Activated CD8-positive, alpha-beta memory T cell treated with anti-CD3 and anti-CD28 coated beads, Interleukin-2, amount 10 ng/mL, durations not matched to agents 7 days and 5 days (primary cell): ENCODE measurements around the gene FOSL2. TPM values are rescaled to one million over a fixed set of nuclear protein-coding genes. Genes with fewer than 3 reads are reported as not detected.

Experiments used
- ATAC-seq: fragments of 150-1000 bp; cut with Tn5 transposase; one replicate; pipeline ENCODE4 v1.10.0; 2021; ENCODE audit warnings: moderate library complexity
- CTCF ChIA-PET: fragments of 350-600 bp; sonication (Branson Sonifier 250); formaldehyde crosslinking; loops from one replicate; lab custom pipeline; 2021; ENCODE audit warnings: antibody characterized with exemption; lab: Charles Lee
- DNase-seq: peaks from one replicate; pipeline ENCODE4 v3.0.0-alpha.2; 2020
- H3K27ac Mint-ChIP-seq: one replicate; pipeline ENCODE4 v1.8.0; 2021; ENCODE audit warnings: mild to moderate bottlenecking, mixed read lengths
- H3K27me3 Mint-ChIP-seq: one replicate; pipeline ENCODE4 v1.8.0; 2021; ENCODE audit warnings: mixed read lengths
- H3K36me3 Mint-ChIP-seq: one replicate; pipeline ENCODE4 v1.8.0; 2021; ENCODE audit warnings: mild to moderate bottlenecking, mixed read lengths
- H3K4me1 Mint-ChIP-seq: one replicate; pipeline ENCODE4 v1.8.0; 2021; ENCODE audit warnings: mixed read lengths
- H3K4me3 Mint-ChIP-seq: one replicate; pipeline ENCODE4 v1.8.0; 2021; ENCODE audit warnings: mild to moderate bottlenecking, moderate library complexity, mixed read lengths
- H3K9me3 Mint-ChIP-seq: one replicate; pipeline ENCODE4 v1.8.0; 2022; ENCODE audit warnings: low read depth, mixed read lengths
- total RNA-seq, 2 experiments: library from RNA; stranded (reverse); gene quantifications; one replicate each; pipeline ENCODE4 v1.2.3, GENCODE V29; 2021

FOSL2 gene
- total RNA-seq, 2 experiments from 2014 or later = 56.2 to 75.7 TPM

- H3K4me3 Mint-ChIP-seq = no peak overlapping the region
- no peaks in the 10 kb centered on the region for H3K36me3 Mint-ChIP-seq
- ATAC-seq (no peak), DNase-seq (no peak)
- CTCF ChIA-PET = interaction anchor here (2.1 kb wide), 1 partner anchor 9 kb away, joined by 9 read pairs; no protein-coding TSS in a partner anchor
- H3K27me3 Mint-ChIP-seq = no peaks in the 10 kb centered on the region
- H3K4me1 Mint-ChIP-seq = peaks cover 40% of the 10 kb centered on the region
- H3K27ac Mint-ChIP-seq = no peak overlapping the region
- no peaks in the 10 kb centered on the region for H3K9me3 Mint-ChIP-seq
These were observed 9.9 kb upstream of the FOSL2 start for GRCh38 chr2:28382755-28383154.

GRCh38 chr2:28387082-28387960 lies 5.3 kb upstream of the FOSL2 start:
- CTCF ChIA-PET = no interaction called here
- Mint-ChIP-seq H3K4me3 (no peak overlapping the region), H3K27me3 (no peaks in the 10 kb centered on the region)

GRCh38 chr2:28389399-28390240 lies 3.0 kb upstream of the FOSL2 start:
- DNase-seq (no peak), ATAC-seq (no peak)
- CTCF ChIA-PET = interaction anchor here (1.1 to 3.5 kb wide), 6 partner anchors 10 to 63 kb away, joined by 3 to 11 read pairs (median 6); no protein-coding TSS in a partner anchor
- H3K36me3 Mint-ChIP-seq = peaks cover 8% of the 10 kb centered on the region
- peaks cover 27% of the 10 kb centered on the region for H3K4me1 Mint-ChIP-seq
- H3K4me3 Mint-ChIP-seq = peak overlapping the region; percentile 87
- H3K27me3 Mint-ChIP-seq = no peaks in the 10 kb centered on the region
- no peaks in the 10 kb centered on the region for H3K9me3 Mint-ChIP-seq
- H3K27ac Mint-ChIP-seq = peak overlapping the region; percentile 84

More at GRCh38 chr2:28387082-28387960, 5.3 kb upstream of the FOSL2 start:
- Mint-ChIP-seq H3K4me1 (peaks cover 31% of the 10 kb centered on the region), H3K27ac (no peak overlapping the region), H3K9me3 (no peaks in the 10 kb centered on the region), H3K36me3 (no peaks in the 10 kb centered on the region)
- ATAC-seq (no peak), DNase-seq (no peak)

- Mint-ChIP-seq H3K4me3 (peak overlapping the region; percentile 87), H3K27me3 (no peaks in the 10 kb centered on the region), H3K36me3 (peaks cover 9% of the 10 kb centered on the region), H3K9me3 (no peaks in the 10 kb centered on the region), H3K27ac (peak overlapping the region; percentile 96), H3K4me1 (peaks cover 27% of the 10 kb centered on the region)
- ATAC-seq = peak; percentile 46
- CTCF ChIA-PET = interaction anchor here (1.3 to 3.5 kb wide), 6 partner anchors 11 to 687 kb away, joined by 3 to 11 read pairs (median 6); no protein-coding TSS in a partner anchor
- peak; percentile 95 for DNase-seq
These were observed 2.4 kb upstream of the FOSL2 start for GRCh38 chr2:28390241-28390745.

- DNase-seq = no peak
- CTCF ChIA-PET = interaction anchor here (0.7 to 3.5 kb wide), 16 partner anchors 9 to 707 kb away, joined by 3 to 14 read pairs (median 4); no protein-coding TSS in a partner anchor
- ATAC-seq = no peak
- H3K27me3 Mint-ChIP-seq = no peaks in the 10 kb centered on the region
- H3K27ac Mint-ChIP-seq = peak overlapping the region; percentile 96
- H3K9me3 Mint-ChIP-seq = no peaks in the 10 kb centered on the region
- H3K36me3 Mint-ChIP-seq = peaks cover 9% of the 10 kb centered on the region
- H3K4me3 Mint-ChIP-seq = peak overlapping the region; percentile 87
- peaks cover 27% of the 10 kb centered on the region for H3K4me1 Mint-ChIP-seq
These were observed 1.7 kb upstream of the FOSL2 start for GRCh38 chr2:28390746-28391563.

GRCh38 chr2:28391564-28392296 lies 928 bp upstream of the FOSL2 start:
- Mint-ChIP-seq H3K36me3 (peaks cover 9% of the 10 kb centered on the region), H3K4me3 (peak overlapping the region; percentile 87), H3K9me3 (no peaks in the 10 kb centered on the region), H3K4me1 (peaks cover 27% of the 10 kb centered on the region), H3K27ac (peak overlapping the region; percentile 96), H3K27me3 (no peaks in the 10 kb centered on the region)
- DNase-seq = peak; percentile 91
- CTCF ChIA-PET = interaction anchor here (0.7 to 3.5 kb wide), 16 partner anchors 10 to 708 kb away, joined by 3 to 14 read pairs (median 4); no protein-coding TSS in a partner anchor
- peak; percentile 41 for ATAC-seq

GRCh38 chr2:28393114-28393836 lies 617 bp downstream of the FOSL2 start:
- CTCF ChIA-PET = interaction anchor here (0.7 to 2.7 kb wide), 8 partner anchors 10 to 639 kb away, joined by 3 to 14 read pairs (median 3); no protein-coding TSS in a partner anchor
- Mint-ChIP-seq H3K36me3 (peaks cover 18% of the 10 kb centered on the region), H3K9me3 (no peaks in the 10 kb centered on the region), H3K4me3 (no peak overlapping the region), H3K4me1 (peaks cover 29% of the 10 kb centered on the region), H3K27ac (no peak overlapping the region), H3K27me3 (no peaks in the 10 kb centered on the region)
- ATAC-seq = peak; percentile 3
- DNase-seq = peak; percentile 73

- no peak overlapping the region for H3K27ac Mint-ChIP-seq
- H3K9me3 Mint-ChIP-seq = no peaks in the 10 kb centered on the region
- CTCF ChIA-PET = no interaction called here
- H3K27me3 Mint-ChIP-seq = no peaks in the 10 kb centered on the region
- H3K4me3 Mint-ChIP-seq = no peak overlapping the region
- H3K4me1 Mint-ChIP-seq = peaks cover 33% of the 10 kb centered on the region
- H3K36me3 Mint-ChIP-seq = peaks cover 18% of the 10 kb centered on the region
- ATAC-seq (no peak), DNase-seq (peak; percentile 58)
These were observed 1.7 kb downstream of the FOSL2 start for GRCh38 chr2:28394331-28394877.

GRCh38 chr2:28394997-28395333 lies 2.3 kb downstream of the FOSL2 start:
- Mint-ChIP-seq H3K27me3 (no peaks in the 10 kb centered on the region), H3K36me3 (peaks cover 18% of the 10 kb centered on the region), H3K9me3 (no peaks in the 10 kb centered on the region), H3K4me1 (peaks cover 32% of the 10 kb centered on the region), H3K27ac (no peak overlapping the region), H3K4me3 (no peak overlapping the region)
- CTCF ChIA-PET = interaction anchor here (1.4 kb wide), 1 partner anchor 13 kb away, joined by 4 read pairs; no protein-coding TSS in a partner anchor
- ATAC-seq = no peak
- DNase-seq = no peak

GRCh38 chr2:28395334-28396061 lies 2.8 kb downstream of the FOSL2 start:
- Mint-ChIP-seq H3K27ac (no peak overlapping the region), H3K4me1 (peaks cover 35% of the 10 kb centered on the region), H3K27me3 (no peaks in the 10 kb centered on the region), H3K4me3 (no peak overlapping the region), H3K36me3 (peaks cover 22% of the 10 kb centered on the region), H3K9me3 (no peaks in the 10 kb centered on the region)
- ATAC-seq (no peak), DNase-seq (no peak)
- CTCF ChIA-PET = interaction anchor here (0.7 to 1.5 kb wide), 5 partner anchors 13 to 672 kb away, joined by 3 to 5 read pairs (median 3); no protein-coding TSS in a partner anchor
